Measurements from ENCODE around the gene CTNNA2. TPM values are rescaled to one million over a fixed set of nuclear protein-coding genes. Genes with fewer than 3 reads are reported as not detected.

Gene CTNNA2
- polyA plus RNA-seq, 3 donors = 4.1 to 5.4 (median 4.4) TPM

GRCh38 chr2:79700651-79701050 lies 187.8 kb downstream of the CTNNA2 start:
- DNase-seq (ENCODE audit: low read depth in 3 of 3, low spot score in 2 of 3) = no peak

- no peak for DNase-seq (ENCODE audit: low read depth in 3 of 3, low spot score in 2 of 3)
These were observed 190.1 kb downstream of the CTNNA2 start for GRCh38 chr2:79702905-79703304.

GRCh38 chr2:79711098-79711497 lies 198.2 kb downstream of the CTNNA2 start:
- no peak for DNase-seq (ENCODE audit: low read depth in 3 of 3, low spot score in 2 of 3)

- DNase-seq (ENCODE audit: low read depth in 3 of 3, low spot score in 2 of 3) = no peak
These were observed 200.4 kb downstream of the CTNNA2 start for GRCh38 chr2:79713131-79713785.

GRCh38 chr2:79714283-79714682 lies 201.4 kb downstream of the CTNNA2 start:
- DNase-seq (ENCODE audit: low read depth in 3 of 3, low spot score in 2 of 3) = no peak

- DNase-seq (ENCODE audit: low read depth in 3 of 3, low spot score in 2 of 3) = no peak
These were observed 202.5 kb downstream of the CTNNA2 start for GRCh38 chr2:79715338-79715737.

- DNase-seq (ENCODE audit: low read depth in 3 of 3, low spot score in 2 of 3) = no peak
These were observed 203.4 kb downstream of the CTNNA2 start for GRCh38 chr2:79716266-79716665.

GRCh38 chr2:79717364-79718007 lies 204.6 kb downstream of the CTNNA2 start:
- no peak for DNase-seq (ENCODE audit: low read depth in 3 of 3, low spot score in 2 of 3)

- DNase-seq (ENCODE audit: low read depth in 3 of 3, low spot score in 2 of 3) = no peak
These were observed 208.2 kb downstream of the CTNNA2 start for GRCh38 chr2:79721061-79721460.

GRCh38 chr2:79721966-79722365 lies 209.1 kb downstream of the CTNNA2 start:
- no peak for DNase-seq (ENCODE audit: low read depth in 3 of 3, low spot score in 2 of 3)

GRCh38 chr2:79723830-79724229 lies 211.0 kb downstream of the CTNNA2 start:
- no peak for DNase-seq (ENCODE audit: low read depth in 3 of 3, low spot score in 2 of 3)

- DNase-seq (ENCODE audit: low read depth in 3 of 3, low spot score in 2 of 3) = no peak
These were observed 216.7 kb downstream of the CTNNA2 start for GRCh38 chr2:79729532-79729931.

- DNase-seq (ENCODE audit: low read depth in 3 of 3, low spot score in 2 of 3) = no peak
These were observed 221.7 kb downstream of the CTNNA2 start for GRCh38 chr2:79734518-79734917.

- DNase-seq (ENCODE audit: low read depth in 3 of 3, low spot score in 2 of 3) = no peak
These were observed 228.1 kb downstream of the CTNNA2 start for GRCh38 chr2:79740879-79741443.

- no peak for DNase-seq (ENCODE audit: low read depth in 3 of 3, low spot score in 2 of 3)
These were observed 237.5 kb downstream of the CTNNA2 start for GRCh38 chr2:79750321-79750720.

GRCh38 chr2:79757526-79757925 lies 244.7 kb downstream of the CTNNA2 start:
- DNase-seq (ENCODE audit: low read depth in 3 of 3, low spot score in 2 of 3) = no peak

GRCh38 chr2:79758042-79758441 lies 245.2 kb downstream of the CTNNA2 start:
- no peak for DNase-seq (ENCODE audit: low read depth in 3 of 3, low spot score in 2 of 3)

- no peak for DNase-seq (ENCODE audit: low read depth in 3 of 3, low spot score in 2 of 3)
These were observed 246.0 kb downstream of the CTNNA2 start for GRCh38 chr2:79758749-79759282.

- DNase-seq (ENCODE audit: low read depth in 3 of 3, low spot score in 2 of 3) = no peak
These were observed 258.1 kb downstream of the CTNNA2 start for GRCh38 chr2:79770926-79771325.

- no peak for DNase-seq (ENCODE audit: low read depth in 3 of 3, low spot score in 2 of 3)
These were observed 258.6 kb downstream of the CTNNA2 start for GRCh38 chr2:79771493-79771892.

GRCh38 chr2:79774016-79774415 lies 261.2 kb downstream of the CTNNA2 start:
- no peak for DNase-seq (ENCODE audit: low read depth in 3 of 3, low spot score in 2 of 3)

- no peak for DNase-seq (ENCODE audit: low read depth in 3 of 3, low spot score in 2 of 3)
These were observed 263.6 kb downstream of the CTNNA2 start for GRCh38 chr2:79776461-79776860.

Measured in right renal cortex interstitium (tissue), 3 donors.